GM10266 (cell line): ENCODE measurements around the gene FGF10.

Source experiments
- DNase-seq: peaks from one replicate; pipeline ENCODE4 v3.0.0; 2012; ENCODE audit errors: extremely low spot score
- TF ChIP-seq, protein P1 (sequence below): IDR thresholded peaks from 2 replicates; pipeline ENCODE4 v1.5.1; 2012; ENCODE audit warnings: mild to moderate bottlenecking, low read depth; ENCODE audit not compliant: control insufficient read depth, insufficient read depth; ENCODE audit errors: missing control alignments

FGF10 gene

DNA sequence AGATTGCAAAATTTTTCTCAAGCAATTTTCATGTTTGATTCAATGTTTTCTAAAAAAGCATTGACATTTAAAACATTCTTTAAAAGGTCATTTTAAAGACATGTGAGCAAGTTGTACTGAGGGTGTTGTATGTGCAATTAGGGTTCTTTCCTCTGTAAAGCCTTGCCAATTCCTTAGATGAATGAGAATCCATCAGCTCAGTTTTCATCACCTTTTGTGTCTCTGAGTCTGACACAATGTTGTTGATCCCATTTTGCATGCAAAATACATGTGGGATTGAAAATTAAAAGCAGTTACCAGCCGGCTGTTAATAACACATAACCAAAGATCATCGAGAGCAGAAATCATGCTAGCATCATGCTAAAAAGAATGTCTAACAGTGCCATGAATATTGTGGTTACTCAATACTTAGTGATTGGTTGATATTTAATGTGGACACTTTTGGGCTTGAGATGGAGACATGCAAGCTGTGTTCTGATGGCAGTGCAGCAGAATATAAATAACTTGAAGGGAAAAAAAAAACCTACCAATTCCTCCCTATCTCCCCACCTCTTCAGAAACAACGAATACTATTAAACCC, 57.7 kb downstream of the FGF10 start:
- TF ChIP-seq, protein P1, sequence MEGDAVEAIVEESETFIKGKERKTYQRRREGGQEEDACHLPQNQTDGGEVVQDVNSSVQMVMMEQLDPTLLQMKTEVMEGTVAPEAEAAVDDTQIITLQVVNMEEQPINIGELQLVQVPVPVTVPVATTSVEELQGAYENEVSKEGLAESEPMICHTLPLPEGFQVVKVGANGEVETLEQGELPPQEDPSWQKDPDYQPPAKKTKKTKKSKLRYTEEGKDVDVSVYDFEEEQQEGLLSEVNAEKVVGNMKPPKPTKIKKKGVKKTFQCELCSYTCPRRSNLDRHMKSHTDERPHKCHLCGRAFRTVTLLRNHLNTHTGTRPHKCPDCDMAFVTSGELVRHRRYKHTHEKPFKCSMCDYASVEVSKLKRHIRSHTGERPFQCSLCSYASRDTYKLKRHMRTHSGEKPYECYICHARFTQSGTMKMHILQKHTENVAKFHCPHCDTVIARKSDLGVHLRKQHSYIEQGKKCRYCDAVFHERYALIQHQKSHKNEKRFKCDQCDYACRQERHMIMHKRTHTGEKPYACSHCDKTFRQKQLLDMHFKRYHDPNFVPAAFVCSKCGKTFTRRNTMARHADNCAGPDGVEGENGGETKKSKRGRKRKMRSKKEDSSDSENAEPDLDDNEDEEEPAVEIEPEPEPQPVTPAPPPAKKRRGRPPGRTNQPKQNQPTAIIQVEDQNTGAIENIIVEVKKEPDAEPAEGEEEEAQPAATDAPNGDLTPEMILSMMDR: no peak
- DNase-seq: no peak

- TF ChIP-seq, protein P1: no peak
- no peak for DNase-seq
Measured at GRCh38 chr5:44329716-44330115, 59.5 kb downstream of the FGF10 start.

DNA sequence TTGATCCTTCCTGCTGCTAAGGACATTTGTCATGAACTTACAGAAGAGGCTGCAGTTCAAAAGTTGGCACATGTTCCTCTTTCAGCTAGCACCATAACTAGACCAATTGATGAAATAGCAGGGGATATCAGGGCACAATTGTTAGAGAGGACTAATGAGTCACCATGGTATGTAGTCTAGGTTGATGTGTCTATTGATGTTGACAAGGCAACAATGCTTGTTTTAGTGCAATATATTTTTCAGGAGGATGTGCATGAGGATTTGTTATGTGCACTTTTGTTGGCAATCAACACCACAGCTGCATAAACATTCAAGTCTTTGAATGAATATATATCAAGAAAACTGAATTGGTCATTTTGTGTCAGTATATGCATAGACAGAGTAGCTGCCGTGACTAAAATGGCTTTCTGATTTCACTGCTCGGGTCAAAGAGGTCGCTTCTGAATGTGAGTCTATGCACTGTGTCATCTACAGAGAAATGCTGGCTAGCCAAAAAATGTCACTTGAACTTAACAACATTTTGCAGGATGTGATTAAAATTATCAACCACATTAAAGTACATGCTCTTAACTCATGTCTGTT, 68.0 kb downstream of the FGF10 start:
- TF ChIP-seq, protein P1: no peak
- no peak for DNase-seq

DNA sequence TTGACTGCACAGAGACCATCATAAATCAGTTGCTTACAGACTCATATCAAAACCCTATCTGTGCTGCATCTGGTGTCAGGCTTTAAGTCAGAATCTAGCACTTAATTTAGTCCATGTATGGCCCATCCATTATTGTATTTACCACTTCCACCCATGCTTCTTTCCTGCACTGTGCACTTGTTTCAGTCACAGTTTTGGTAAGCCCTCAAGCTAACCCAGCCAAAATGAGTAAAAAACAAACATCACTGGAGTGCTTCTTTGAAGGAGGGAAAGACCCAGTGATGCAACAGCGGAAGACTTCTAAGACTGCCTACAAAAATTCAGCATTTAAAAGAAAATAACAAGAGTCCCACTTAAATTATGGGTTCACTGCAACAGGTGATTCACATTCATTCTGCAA, 69.0 kb downstream of the FGF10 start:
- TF ChIP-seq, protein P1: no peak

DNA sequence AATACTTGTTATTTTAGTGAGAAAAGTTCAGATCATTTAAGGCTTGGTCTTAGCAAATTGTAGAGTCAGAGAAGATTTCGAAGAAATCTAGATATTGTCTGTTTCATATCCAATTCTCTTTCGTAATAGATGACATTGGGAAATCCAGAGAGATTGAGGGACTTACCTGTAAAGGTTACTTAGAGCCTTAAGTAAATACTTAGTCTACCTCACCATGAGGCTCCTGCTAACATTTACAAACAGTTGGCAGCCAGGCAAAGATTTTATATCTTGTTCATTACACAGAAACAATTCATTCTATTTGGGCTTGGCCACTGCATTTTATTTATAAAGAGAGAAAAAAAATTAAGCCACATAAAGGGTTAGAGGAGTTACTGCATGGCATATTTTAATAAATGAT, 70.3 kb downstream of the FGF10 start:
- TF ChIP-seq, protein P1: no peak
- DNase-seq: no peak

More for the DNA sequence above, 69.0 kb downstream of the FGF10 start:
- no peak for DNase-seq

GRCh38 chr5:44312374-44312773, 76.8 kb downstream of the FGF10 start:
- DNase-seq: no peak
- TF ChIP-seq, protein P1: no peak

DNA sequence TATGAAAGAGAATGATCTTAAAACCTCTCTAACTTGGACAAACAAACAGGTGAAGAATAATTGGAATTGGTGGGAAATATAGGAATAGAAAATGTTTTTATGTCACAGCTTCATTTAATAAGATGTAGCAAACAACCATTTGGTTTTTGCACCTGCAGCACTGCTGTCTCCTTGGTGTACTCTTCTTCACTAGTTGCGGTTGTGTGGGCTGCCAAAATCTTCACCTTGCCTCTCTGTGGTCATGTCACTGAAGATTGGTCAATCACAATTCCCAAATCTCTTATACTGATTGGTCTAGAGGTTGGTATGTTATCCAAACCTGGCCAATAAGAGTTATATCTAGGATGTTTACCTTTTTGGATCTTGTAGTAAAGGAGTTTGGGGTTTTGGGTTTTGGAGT, 88.7 kb downstream of the FGF10 start:
- DNase-seq: no peak

More for the DNA sequence above, 88.7 kb downstream of the FGF10 start:
- TF ChIP-seq, protein P1: no peak
